HCT116 (cell line): ENCODE results near the gene GABBR2. TPM values are rescaled to one million over a fixed set of nuclear protein-coding genes. Genes with fewer than 3 reads are reported as not detected.

Source experiments
- ATAC-seq: fragments of 200-7000 bp; cut with Tn5 transposase; 2 replicates; pipeline ENCODE4 v1.9.1; 2020; ENCODE audit warnings: mild to moderate bottlenecking, moderate library complexity
- BruUV-seq: library from RNA; stranded (reverse); fragments of 400-500 nt; replicated peaks from 2 replicates; lab custom pipeline; 2021; lab: Mats Ljungman, UMichigan
- CTCF ChIA-PET: fragments of 300-600 bp; sonication (Branson Sonifier 250); formaldehyde crosslinking; loops from one replicate; lab custom pipeline; 2021; ENCODE audit warnings: antibody characterized with exemption; lab: Charles Lee
- POLR2A ChIA-PET: fragments of 300-600, 350-600 bp; sonication (Branson Sonifier 250); formaldehyde crosslinking; loops from one replicate; lab custom pipeline; 2021; ENCODE audit warnings: antibody characterized with exemption; lab: Charles Lee
- RAD21 ChIA-PET, 2 experiments: fragments of 300-600 bp; sonication (Branson Sonifier 250); formaldehyde crosslinking; loops; one replicate each; lab custom pipeline; 2023; ENCODE audit warnings: low total read pairs in 2 of 2; ENCODE audit not compliant: uncharacterized antibody in 2 of 2, unreplicated experiment in 2 of 2, low non-redundant PET in 1 of 2; lab: Charles Lee
- DNase-seq: peaks from one replicate; pipeline ENCODE4 v3.0.0-alpha.2; 2010; ENCODE audit warnings: low read depth, low spot score
- H2AFZ ChIP-seq: fragments of 200-600 bp; shearing (Covaris generic), sonication (generic); 2 replicates; pipeline ENCODE4 v1.6.1; 2017; ENCODE audit warnings: low read depth, mixed run types, mixed read lengths, antibody characterized with exemption, low read length; ENCODE audit not compliant: poor library complexity, severe bottlenecking
- H3K27ac ChIP-seq: 2 replicates; pipeline ENCODE4 v1.5.1; 2012; ENCODE audit warnings: low read depth, low read length
- H3K27me3 ChIP-seq: fragments of 200-600 bp; sonication (generic); 2 replicates; pipeline ENCODE4 v1.6.1; 2016; ENCODE audit warnings: mixed run types, low read length, mixed read lengths; ENCODE audit not compliant: insufficient read depth
- H3K36me3 ChIP-seq, 2 experiments: fragments of 200-500 bp in 1 of 2; fragments of 200-600 bp in 1 of 2; sonication (Bioruptor generic) in 1 of 2; sonication (generic) in 1 of 2; 2 replicates each; pipeline versions ENCODE4 v1.5.1 to v1.6.1; 2014 to 2016; ENCODE audit warnings: low read length in 2 of 2, inconsistent platforms in 1 of 2, mixed read lengths in 1 of 2, mixed run types in 1 of 2; ENCODE audit not compliant: insufficient read depth in 2 of 2, control insufficient read depth in 1 of 2
- H3K4me1 ChIP-seq, 2 experiments: fragments of 200-600 bp in 1 of 2; sonication (generic) in 1 of 2; 2 replicates each; pipeline versions ENCODE4 v1.5.1 to v1.6.1; 2012 to 2017; ENCODE audit warnings: low read length in 2 of 2, inconsistent platforms in 1 of 2, mild to moderate bottlenecking in 1 of 2, mixed read lengths in 1 of 2, mixed run types in 1 of 2, moderate library complexity in 1 of 2; ENCODE audit not compliant: insufficient read depth in 2 of 2, control insufficient read depth in 1 of 2
- H3K4me2 ChIP-seq: fragments of 200-600 bp; sonication (generic); 2 replicates; pipeline ENCODE4 v1.6.1; 2017; ENCODE audit warnings: mixed run types, low read length, mixed read lengths
- H3K4me3 ChIP-seq, 2 experiments: fragments of 200-600 bp in 1 of 2; sonication (generic) in 1 of 2; replicated peaks in 1 of 2; 2 replicates each; pipeline ENCODE4 v1.5.1; 2011 to 2016; ENCODE audit warnings: low read length in 2 of 2, control low read depth in 1 of 2, low read depth in 1 of 2, mild to moderate bottlenecking in 1 of 2, mixed read lengths in 1 of 2, mixed run types in 1 of 2
- H3K79me2 ChIP-seq: fragments of 200-600 bp; sonication (generic); 2 replicates; pipeline ENCODE4 v1.6.1; 2017; ENCODE audit warnings: mild to moderate bottlenecking, mixed run types, low read length, moderate library complexity, mixed read lengths; ENCODE audit not compliant: insufficient read depth
- H3K9ac ChIP-seq: fragments of 200-600 bp; sonication (generic); 2 replicates; pipeline ENCODE4 v1.6.1; 2016; ENCODE audit warnings: low read length, mixed read lengths
- H3K9me2 ChIP-seq: fragments of 200-600 bp; sonication (generic), shearing (Covaris generic); 2 replicates; pipeline ENCODE4 v1.6.1; 2017; ENCODE audit warnings: mixed run types, mild to moderate bottlenecking, moderate library complexity; ENCODE audit not compliant: insufficient read depth
- H3K9me3 ChIP-seq, 2 experiments: fragments of 200-500 bp in 1 of 2; fragments of 200-600 bp in 1 of 2; sonication (Bioruptor generic) in 1 of 2; sonication (generic) in 1 of 2; 2 replicates each; pipeline ENCODE4 v1.6.1; 2014 to 2017; ENCODE audit warnings: low read length in 2 of 2, mixed read lengths in 2 of 2, inconsistent platforms in 1 of 2, low read depth in 1 of 2, mild to moderate bottlenecking in 1 of 2, mixed run types in 1 of 2, moderate library complexity in 1 of 2; ENCODE audit not compliant: control insufficient read depth in 1 of 2, insufficient read depth in 1 of 2
- H4K20me1 ChIP-seq: fragments of 200-600 bp; sonication (generic), shearing (Covaris generic); 2 replicates; pipeline ENCODE4 v1.6.1; 2017; ENCODE audit warnings: mixed run types, mild to moderate bottlenecking, moderate library complexity; ENCODE audit not compliant: insufficient read depth
- CBX3 ChIP-seq: IDR thresholded peaks from 2 replicates; pipeline ENCODE4 v1.6.1; 2012; ENCODE audit warnings: low read depth
- CEBPB ChIP-seq: IDR thresholded peaks from 2 replicates; pipeline ENCODE4 v1.6.1; 2012; ENCODE audit warnings: low read depth
- CTCF ChIP-seq, 3 experiments: fragments of 200-600 bp in 1 of 3; sonication (generic) in 1 of 3; IDR thresholded peaks in 2 of 3; conservative IDR thresholded peaks in 1 of 3; 2 replicates each; pipeline ENCODE4 v1.5.1; 2012 to 2017; ENCODE audit warnings: low read depth in 2 of 3, low read length in 2 of 3, antibody characterized with exemption in 1 of 3, borderline replicate concordance in 1 of 3, control low read depth in 1 of 3, mild to moderate bottlenecking in 1 of 3, mixed read lengths in 1 of 3, mixed run types in 1 of 3, moderate library complexity in 1 of 3; ENCODE audit not compliant: insufficient read depth in 1 of 3
- EGR1 ChIP-seq: IDR thresholded peaks from 2 replicates; pipeline ENCODE4 v1.6.1; 2012; ENCODE audit warnings: low read depth
- ELF1 ChIP-seq: IDR thresholded peaks from 2 replicates; pipeline ENCODE4 v1.6.1; 2012; ENCODE audit warnings: low read depth, borderline replicate concordance
- EZH2 ChIP-seq: fragments of 200-600 bp; sonication (generic); IDR thresholded peaks from 2 replicates; pipeline ENCODE4 v1.6.1; 2017; ENCODE audit warnings: antibody characterized with exemption, mixed run types
- EZH2phosphoT487 ChIP-seq: fragments of 200-600 bp; IDR thresholded peaks from 2 replicates; pipeline ENCODE4 v1.6.1; 2018; ENCODE audit warnings: antibody characterized with exemption, borderline replicate concordance
- FOSL1 ChIP-seq: IDR thresholded peaks from 2 replicates; pipeline ENCODE4 v1.6.1; 2012; ENCODE audit warnings: low read depth
- MAX ChIP-seq: IDR thresholded peaks from 2 replicates; pipeline ENCODE4 v1.6.1; 2012
- RAD21 ChIP-seq: IDR thresholded peaks from 2 replicates; pipeline ENCODE4 v1.6.1; 2012; ENCODE audit warnings: low read depth, mild to moderate bottlenecking
- intact Hi-C: fragments of 100-400 bp; cut with micrococcal nuclease; formaldehyde crosslinking; loops from 2 replicates; pipeline ENCODE4 v1.10.0; 2022
- total RNA-seq: library from RNA; stranded (reverse); gene quantifications from one replicate; pipeline ENCODE4 v1.2.1, GENCODE V29; 2021; ENCODE audit not compliant: unreplicated experiment

GABBR2 gene
- total RNA-seq, 1 experiment from 2014 or later = 0.15 TPM

- H3K4me2 ChIP-seq = no peak overlapping the region
- no peak overlapping the region for H3K9ac ChIP-seq
- H4K20me1 ChIP-seq = no peaks in the 10 kb centered on the region
- no peaks in the 10 kb centered on the region for H3K9me2 ChIP-seq
- DNase-seq (no peak), ATAC-seq (no peak)
- BruUV-seq = no TSS peak
- H3K79me2 ChIP-seq = no peaks in the 10 kb centered on the region
- RAD21 ChIA-PET = no interaction called here
- H3K27ac ChIP-seq = no peak overlapping the region
- H3K9me3 ChIP-seq = no peaks in the 10 kb centered on the region
- H2AFZ ChIP-seq = no peak overlapping the region
- no peak overlapping the region for H3K4me3 ChIP-seq
- H3K27me3 ChIP-seq = peaks cover 41% of the 10 kb centered on the region
- CTCF ChIA-PET = no interaction called here
- intact Hi-C loops = no loop called here
- POLR2A ChIA-PET = no interaction called here
- no peaks in the 10 kb centered on the region for H3K36me3 ChIP-seq
- no peaks in the 10 kb centered on the region for H3K4me1 ChIP-seq
- TF ChIP-seq EZH2phosphoT487 = no peak
- TF ChIP-seq RAD21 = no peak
- no peak for TF ChIP-seq EGR1
- TF ChIP-seq ELF1 = no peak
- no peak for TF ChIP-seq CTCF (IDR thresholded peaks at IDR 0.05 in 2 of 3, conservative IDR thresholded peaks at IDR 0.05 in 1 of 3; ENCODE audit: borderline replicate concordance in 1 of 3, insufficient read depth in 1 of 3, low read depth in 2 of 3, low read length in 2 of 3)
- no peak for TF ChIP-seq MAX
- no peak for TF ChIP-seq FOSL1
- TF ChIP-seq CEBPB = no peak
- TF ChIP-seq EZH2 = no peak
- TF ChIP-seq CBX3 = no peak
Measured at GRCh38 chr9:98444601-98445000, 264.1 kb downstream of the GABBR2 start.
